Caco-2 (cell line): Measurements from ENCODE around the gene MYO10. TPM values are rescaled to one million over a fixed set of nuclear protein-coding genes. Genes with fewer than 3 reads are reported as not detected.

ENCODE experiments used
- BruUV-seq: library from RNA; stranded (reverse); fragments of 400-500 nt; replicated peaks from 2 replicates; lab custom pipeline; 2021; lab: Mats Ljungman, UMichigan
- CTCF ChIA-PET: fragments of 300-600 bp; sonication (Branson Sonifier 250); formaldehyde crosslinking; loops from one replicate; lab custom pipeline; 2022; ENCODE audit warnings: antibody characterized with exemption; lab: Charles Lee
- POLR2A ChIA-PET: fragments of 300-600 bp; sonication (Branson Sonifier 250); formaldehyde crosslinking; loops from one replicate; lab custom pipeline; 2022; ENCODE audit warnings: antibody characterized with exemption; lab: Charles Lee
- DNase-seq, 2 experiments: peaks; one replicate each; pipeline versions ENCODE4 v3.0.0 to v3.0.0-alpha.2; 2020 to 2022
- H3K27me3 ChIP-seq: replicated peaks from 2 replicates; pipeline ENCODE4 v1.6.0; 2011; ENCODE audit warnings: low read length; ENCODE audit not compliant: control insufficient read depth, insufficient read depth
- H3K36me3 ChIP-seq: 2 replicates; pipeline ENCODE4 v1.5.1; 2011; ENCODE audit warnings: low read length; ENCODE audit not compliant: control insufficient read depth, insufficient read depth
- H3K4me1 ChIP-seq: fragments of 250-450 bp; sonication (Bioruptor Pico); 2 replicates; pipeline ENCODE4 v1.5.1; 2020; ENCODE audit warnings: mild to moderate bottlenecking
- H3K4me3 ChIP-seq: 2 replicates; pipeline ENCODE4 v1.5.1; 2011; ENCODE audit warnings: low read depth, mild to moderate bottlenecking, control low read depth, low read length
- H3K9me3 ChIP-seq: fragments of 250-450 bp; sonication (Bioruptor Pico); 2 replicates; pipeline ENCODE4 v1.5.1; 2020; ENCODE audit warnings: mild to moderate bottlenecking, moderate library complexity
- H3K27ac Mint-ChIP-seq: one replicate; pipeline ENCODE4 v1.8.0; 2022; ENCODE audit warnings: mixed read lengths; ENCODE audit not compliant: unreplicated experiment
- H3K27me3 Mint-ChIP-seq: one replicate; pipeline ENCODE4 v1.8.0; 2022; ENCODE audit warnings: mixed read lengths; ENCODE audit not compliant: insufficient read depth, unreplicated experiment
- H3K36me3 Mint-ChIP-seq: one replicate; pipeline ENCODE4 v1.8.0; 2022; ENCODE audit warnings: mild to moderate bottlenecking, mixed read lengths; ENCODE audit not compliant: insufficient read depth, unreplicated experiment
- H3K4me1 Mint-ChIP-seq: one replicate; pipeline ENCODE4 v1.8.0; 2022; ENCODE audit warnings: low read depth, mixed read lengths; ENCODE audit not compliant: unreplicated experiment
- H3K4me3 Mint-ChIP-seq: one replicate; pipeline ENCODE4 v1.8.0; 2022; ENCODE audit warnings: mild to moderate bottlenecking, moderate library complexity, mixed read lengths; ENCODE audit not compliant: unreplicated experiment
- H3K9me3 Mint-ChIP-seq: one replicate; pipeline ENCODE4 v1.8.0; 2022; ENCODE audit warnings: mixed read lengths; ENCODE audit not compliant: unreplicated experiment
- CTCF ChIP-seq, 2 experiments: fragments of 200-600 bp in 1 of 2; IDR thresholded peaks; 1 replicate in 1 of 2; 2 replicates in 1 of 2; pipeline versions ENCODE4 v1.5.1 to v1.8.0; 2011 to 2022; ENCODE audit warnings: antibody characterized with exemption in 1 of 2, control low read depth in 1 of 2, inconsistent platforms in 1 of 2, low read depth in 1 of 2, low read length in 1 of 2, mild to moderate bottlenecking in 1 of 2, moderate library complexity in 1 of 2; ENCODE audit not compliant: insufficient read depth in 1 of 2, severe bottlenecking in 1 of 2, unreplicated experiment in 1 of 2
- intact Hi-C: fragments of 100-400 bp; cut with micrococcal nuclease; formaldehyde crosslinking; loops from one replicate; pipeline ENCODE4 v1.10.0; 2022; ENCODE audit not compliant: unreplicated experiment
- total RNA-seq: library from RNA; stranded (reverse); gene quantifications from 2 replicates; pipeline ENCODE4 v1.2.3, GENCODE V29; 2022

MYO10 gene
- total RNA-seq, 1 experiment from 2014 or later = 67.6 TPM

- TF ChIP-seq CTCF (IDR thresholded peaks at IDR 0.05; ENCODE audit: insufficient read depth in 1 of 2, low read depth in 1 of 2, low read length in 1 of 2, severe bottlenecking in 1 of 2, unreplicated experiment in 1 of 2) = no peak
- BruUV-seq = no TSS peak
- Mint-ChIP-seq H3K4me3 (no peak overlapping the region), H3K27ac (peak overlapping the region; percentile 83), H3K36me3 (peaks cover 66% of the 10 kb centered on the region), H3K27me3 (no peaks in the 10 kb centered on the region), H3K4me1 (peaks cover 43% of the 10 kb centered on the region), H3K9me3 (no peaks in the 10 kb centered on the region)
- H3K9me3 ChIP-seq = no peaks in the 10 kb centered on the region
- DNase-seq = no peak
- H3K4me1 ChIP-seq = peaks cover 48% of the 10 kb centered on the region
- ChIA-PET CTCF (interaction anchor here (0.7 kb wide), 1 partner anchor 329 kb away, joined by 4 read pairs; no protein-coding TSS in a partner anchor), POLR2A (no interaction called here)
- no peaks in the 10 kb centered on the region; the same call in 1 of the 2 replicates for H3K36me3 ChIP-seq
- no peak overlapping the region for H3K4me3 ChIP-seq
- intact Hi-C loops = loop anchor here (5.0 kb wide), 1 partner anchor 47 kb away; no protein-coding TSS in a partner anchor
- H3K27me3 ChIP-seq = no peaks in the 10 kb centered on the region
These were observed 71.4 kb downstream of the MYO10 start for GRCh38 chr5:16864631-16865131.

- H3K27ac Mint-ChIP-seq = peak overlapping the region; percentile 83
- CTCF ChIA-PET = interaction anchor here (1.3 to 1.5 kb wide), 2 partner anchors 32 to 269 kb away, joined by 4 to 6 read pairs; no protein-coding TSS in a partner anchor
- no TSS peak for BruUV-seq
These were observed 72.6 kb downstream of the MYO10 start for GRCh38 chr5:16863469-16863946.

GRCh38 chr5:16862777-16863176, 73.3 kb downstream of the MYO10 start:
- no peak overlapping the region for H3K4me3 ChIP-seq
- no TSS peak for BruUV-seq
- intact Hi-C loops = loop anchor here (1.0 to 5.0 kb wide), 5 partner anchors 16 to 56 kb away; no protein-coding TSS in a partner anchor
- Mint-ChIP-seq H3K4me3 (peak overlapping the region; percentile 58), H3K27ac (peak overlapping the region; percentile 83), H3K36me3 (peaks cover 58% of the 10 kb centered on the region), H3K9me3 (no peaks in the 10 kb centered on the region), H3K4me1 (peaks cover 38% of the 10 kb centered on the region), H3K27me3 (no peaks in the 10 kb centered on the region)
- H3K36me3 ChIP-seq = no peaks in the 10 kb centered on the region; the same call in 1 of the 2 replicates
- POLR2A ChIA-PET = no interaction called here
- no peaks in the 10 kb centered on the region for H3K27me3 ChIP-seq
- TF ChIP-seq CTCF (IDR thresholded peaks at IDR 0.05; ENCODE audit: insufficient read depth in 1 of 2, low read depth in 1 of 2, low read length in 1 of 2, severe bottlenecking in 1 of 2, unreplicated experiment in 1 of 2) = no peak
- H3K4me1 ChIP-seq = peaks cover 43% of the 10 kb centered on the region
- DNase-seq = peak; percentile 67 to 78
- CTCF ChIA-PET = interaction anchor here (1.3 to 1.5 kb wide), 2 partner anchors 33 to 270 kb away, joined by 4 to 6 read pairs; no protein-coding TSS in a partner anchor
- 0 out of 2 replicates have a peak, but pooled peaks cover 3% of the 10 kb centered on the region for H3K9me3 ChIP-seq

More at GRCh38 chr5:16863469-16863946, 72.6 kb downstream of the MYO10 start:
- H3K9me3 Mint-ChIP-seq = no peaks in the 10 kb centered on the region
- Histone ChIP-seq H3K4me3 (no peak overlapping the region), H3K36me3 (no peaks in the 10 kb centered on the region; the same call in 1 of the 2 replicates), H3K4me1 (peaks cover 48% of the 10 kb centered on the region), H3K27me3 (no peaks in the 10 kb centered on the region), H3K9me3 (0 out of 2 replicates have a peak, but pooled peaks cover 3% of the 10 kb centered on the region)
- POLR2A ChIA-PET = no interaction called here
- intact Hi-C loops = loop anchor here (1.0 to 5.0 kb wide), 5 partner anchors 17 to 55 kb away; no protein-coding TSS in a partner anchor
- no peaks in the 10 kb centered on the region for H3K27me3 Mint-ChIP-seq
- no peak for TF ChIP-seq CTCF (IDR thresholded peaks at IDR 0.05; ENCODE audit: insufficient read depth in 1 of 2, low read depth in 1 of 2, low read length in 1 of 2, severe bottlenecking in 1 of 2, unreplicated experiment in 1 of 2)
- H3K4me1 Mint-ChIP-seq = peaks cover 43% of the 10 kb centered on the region
- no peak overlapping the region for H3K4me3 Mint-ChIP-seq
- DNase-seq = no peak
- peaks cover 65% of the 10 kb centered on the region for H3K36me3 Mint-ChIP-seq
